Measurements from ENCODE around the gene KLK3.

GRCh38 chr19:50835785-50836542 is 18.8 kb upstream of the KLK3 start:
- TF ChIP-seq, protein P1, sequence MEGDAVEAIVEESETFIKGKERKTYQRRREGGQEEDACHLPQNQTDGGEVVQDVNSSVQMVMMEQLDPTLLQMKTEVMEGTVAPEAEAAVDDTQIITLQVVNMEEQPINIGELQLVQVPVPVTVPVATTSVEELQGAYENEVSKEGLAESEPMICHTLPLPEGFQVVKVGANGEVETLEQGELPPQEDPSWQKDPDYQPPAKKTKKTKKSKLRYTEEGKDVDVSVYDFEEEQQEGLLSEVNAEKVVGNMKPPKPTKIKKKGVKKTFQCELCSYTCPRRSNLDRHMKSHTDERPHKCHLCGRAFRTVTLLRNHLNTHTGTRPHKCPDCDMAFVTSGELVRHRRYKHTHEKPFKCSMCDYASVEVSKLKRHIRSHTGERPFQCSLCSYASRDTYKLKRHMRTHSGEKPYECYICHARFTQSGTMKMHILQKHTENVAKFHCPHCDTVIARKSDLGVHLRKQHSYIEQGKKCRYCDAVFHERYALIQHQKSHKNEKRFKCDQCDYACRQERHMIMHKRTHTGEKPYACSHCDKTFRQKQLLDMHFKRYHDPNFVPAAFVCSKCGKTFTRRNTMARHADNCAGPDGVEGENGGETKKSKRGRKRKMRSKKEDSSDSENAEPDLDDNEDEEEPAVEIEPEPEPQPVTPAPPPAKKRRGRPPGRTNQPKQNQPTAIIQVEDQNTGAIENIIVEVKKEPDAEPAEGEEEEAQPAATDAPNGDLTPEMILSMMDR (conservative IDR thresholded peaks at IDR 0.05; ENCODE audit: low read depth in 2 of 2): peak; percentile 28 to 40
- peak; percentile 81 for TF ChIP-seq CREB1 (CRISPR knock-in tag; IDR thresholded peaks at IDR 0.05; ENCODE audit: low read depth)
- TF ChIP-seq, protein P2, sequence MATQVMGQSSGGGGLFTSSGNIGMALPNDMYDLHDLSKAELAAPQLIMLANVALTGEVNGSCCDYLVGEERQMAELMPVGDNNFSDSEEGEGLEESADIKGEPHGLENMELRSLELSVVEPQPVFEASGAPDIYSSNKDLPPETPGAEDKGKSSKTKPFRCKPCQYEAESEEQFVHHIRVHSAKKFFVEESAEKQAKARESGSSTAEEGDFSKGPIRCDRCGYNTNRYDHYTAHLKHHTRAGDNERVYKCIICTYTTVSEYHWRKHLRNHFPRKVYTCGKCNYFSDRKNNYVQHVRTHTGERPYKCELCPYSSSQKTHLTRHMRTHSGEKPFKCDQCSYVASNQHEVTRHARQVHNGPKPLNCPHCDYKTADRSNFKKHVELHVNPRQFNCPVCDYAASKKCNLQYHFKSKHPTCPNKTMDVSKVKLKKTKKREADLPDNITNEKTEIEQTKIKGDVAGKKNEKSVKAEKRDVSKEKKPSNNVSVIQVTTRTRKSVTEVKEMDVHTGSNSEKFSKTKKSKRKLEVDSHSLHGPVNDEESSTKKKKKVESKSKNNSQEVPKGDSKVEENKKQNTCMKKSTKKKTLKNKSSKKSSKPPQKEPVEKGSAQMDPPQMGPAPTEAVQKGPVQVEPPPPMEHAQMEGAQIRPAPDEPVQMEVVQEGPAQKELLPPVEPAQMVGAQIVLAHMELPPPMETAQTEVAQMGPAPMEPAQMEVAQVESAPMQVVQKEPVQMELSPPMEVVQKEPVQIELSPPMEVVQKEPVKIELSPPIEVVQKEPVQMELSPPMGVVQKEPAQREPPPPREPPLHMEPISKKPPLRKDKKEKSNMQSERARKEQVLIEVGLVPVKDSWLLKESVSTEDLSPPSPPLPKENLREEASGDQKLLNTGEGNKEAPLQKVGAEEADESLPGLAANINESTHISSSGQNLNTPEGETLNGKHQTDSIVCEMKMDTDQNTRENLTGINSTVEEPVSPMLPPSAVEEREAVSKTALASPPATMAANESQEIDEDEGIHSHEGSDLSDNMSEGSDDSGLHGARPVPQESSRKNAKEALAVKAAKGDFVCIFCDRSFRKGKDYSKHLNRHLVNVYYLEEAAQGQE (IDR thresholded peaks at IDR 0.05; ENCODE audit: unreplicated experiment): no peak
- TF ChIP-seq POLR2AphosphoS5 (IDR thresholded peaks at IDR 0.05; ENCODE audit: low read depth): peak; percentile 93

Data from GM23338 (cell line).